MM.1S (cell line): ENCODE results near the gene GALNT9.

ENCODE experiments used
- DNase-seq: peaks from one replicate; pipeline ENCODE4 v3.0.0-alpha.2; 2015
- H2AFZ ChIP-seq: fragments of 300-600 bp; sonication (generic); 2 replicates; pipeline ENCODE4 v1.6.0; 2016; ENCODE audit warnings: antibody characterized with exemption, low read length
- H3F3A ChIP-seq: fragments of 300-600 bp; sonication (generic); 2 replicates; pipeline ENCODE4 v1.6.1; 2016; ENCODE audit warnings: mild to moderate bottlenecking, antibody characterized with exemption, low read length, moderate library complexity, mixed read lengths; ENCODE audit not compliant: insufficient read depth
- H3K27ac ChIP-seq: fragments of 300-600 bp; sonication (generic); 2 replicates; pipeline ENCODE4 v1.5.1; 2016; ENCODE audit warnings: mild to moderate bottlenecking, low read length
- H3K27me3 ChIP-seq: fragments of 300-600 bp; sonication (generic); replicated peaks from 2 replicates; pipeline ENCODE4 v1.6.0; 2016; ENCODE audit warnings: low read length; ENCODE audit not compliant: insufficient read depth
- H3K36me3 ChIP-seq: fragments of 300-600 bp; sonication (generic); replicated peaks from 2 replicates; pipeline ENCODE4 v1.6.1; 2016; ENCODE audit warnings: mild to moderate bottlenecking, low read length, mixed read lengths; ENCODE audit not compliant: insufficient read depth
- H3K4me1 ChIP-seq: fragments of 300-600 bp; sonication (generic); 2 replicates; pipeline ENCODE4 v1.6.1; 2016; ENCODE audit warnings: low read length, mixed read lengths
- H3K4me2 ChIP-seq: fragments of 300-600 bp; sonication (generic); 2 replicates; pipeline ENCODE4 v1.6.0; 2016; ENCODE audit warnings: low read depth, low read length
- H3K4me3 ChIP-seq: fragments of 300-600 bp; sonication (generic); 2 replicates; pipeline ENCODE4 v1.5.1; 2016; ENCODE audit warnings: low read length, mixed read lengths
- H3K79me2 ChIP-seq: fragments of 300-600 bp; sonication (generic); 2 replicates; pipeline ENCODE4 v1.6.1; 2016; ENCODE audit warnings: mixed run types, low read length, mixed read lengths
- H3K9ac ChIP-seq: fragments of 300-600 bp; sonication (generic); 2 replicates; pipeline ENCODE4 v1.6.1; 2016; ENCODE audit warnings: low read length, mixed read lengths
- H3K9me2 ChIP-seq: fragments of 300-600 bp; sonication (generic); replicated peaks from 2 replicates; pipeline ENCODE4 v1.6.1; 2016; ENCODE audit warnings: mild to moderate bottlenecking, low read length, mixed read lengths; ENCODE audit not compliant: insufficient read depth
- H3K9me3 ChIP-seq: fragments of 300-600 bp; sonication (generic); replicated peaks from 2 replicates; pipeline ENCODE4 v1.6.1; 2016; ENCODE audit warnings: mild to moderate bottlenecking, low read length, mixed read lengths; ENCODE audit not compliant: insufficient read depth
- H4K20me1 ChIP-seq: fragments of 300-600 bp; sonication (generic); 2 replicates; pipeline ENCODE4 v1.6.1; 2016; ENCODE audit warnings: mild to moderate bottlenecking, low read length, moderate library complexity, mixed read lengths; ENCODE audit not compliant: insufficient read depth
- EZH2 ChIP-seq: fragments of 300-600 bp; sonication (generic); optimal IDR thresholded peaks from 2 replicates; pipeline ENCODE3; 2017; ENCODE audit warnings: low read depth, mild to moderate bottlenecking, antibody characterized with exemption, low read length, mixed read lengths
- EZH2phosphoT487 ChIP-seq: fragments of 300-600 bp; sonication (generic); IDR thresholded peaks from 2 replicates; pipeline ENCODE4 v1.6.1; 2018; ENCODE audit warnings: antibody characterized with exemption, low read length
- TF ChIP-seq, protein P1 (sequence below): fragments of 300-600 bp; sonication (generic); IDR thresholded peaks from 2 replicates; pipeline ENCODE4 v1.5.1; 2016; ENCODE audit warnings: antibody characterized with exemption, low read length, mixed read lengths

The GALNT9 gene

DNA sequence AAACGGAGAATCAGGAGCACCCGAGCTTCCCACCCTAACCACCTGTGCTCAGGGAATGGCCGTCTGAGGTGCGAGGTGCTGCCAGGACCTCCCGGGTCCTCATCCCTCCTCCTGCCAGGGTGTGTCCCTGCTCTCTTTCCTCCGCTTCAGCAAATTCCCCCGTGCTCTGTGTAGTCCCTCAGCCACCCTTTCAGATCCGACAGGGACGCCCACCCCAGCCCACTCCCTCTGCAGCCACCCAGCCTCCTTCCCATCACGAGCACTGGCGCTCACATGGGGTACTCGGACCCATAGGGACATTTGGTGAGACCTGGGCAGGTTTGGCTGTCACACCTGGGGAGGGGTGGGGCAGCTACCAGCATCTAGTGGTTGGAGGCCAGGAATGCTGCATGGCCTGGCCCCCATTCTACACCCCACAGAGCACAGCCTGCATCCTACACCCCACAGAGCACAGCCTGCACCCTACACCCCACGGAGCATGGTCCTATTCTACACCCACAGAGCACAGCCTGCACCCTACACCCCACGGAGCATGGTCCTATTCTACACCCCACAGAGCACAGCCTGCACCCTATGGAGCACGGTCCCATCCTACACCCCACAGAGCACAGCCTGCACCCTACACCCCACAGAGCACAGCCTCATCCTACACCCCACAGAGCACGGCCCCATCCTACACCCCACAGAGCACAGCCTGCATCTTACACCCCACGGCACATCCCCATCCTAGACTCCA lies 12.7 kb downstream of the GALNT9 start:
- no peaks in the 10 kb centered on the region for H4K20me1 ChIP-seq

DNA sequence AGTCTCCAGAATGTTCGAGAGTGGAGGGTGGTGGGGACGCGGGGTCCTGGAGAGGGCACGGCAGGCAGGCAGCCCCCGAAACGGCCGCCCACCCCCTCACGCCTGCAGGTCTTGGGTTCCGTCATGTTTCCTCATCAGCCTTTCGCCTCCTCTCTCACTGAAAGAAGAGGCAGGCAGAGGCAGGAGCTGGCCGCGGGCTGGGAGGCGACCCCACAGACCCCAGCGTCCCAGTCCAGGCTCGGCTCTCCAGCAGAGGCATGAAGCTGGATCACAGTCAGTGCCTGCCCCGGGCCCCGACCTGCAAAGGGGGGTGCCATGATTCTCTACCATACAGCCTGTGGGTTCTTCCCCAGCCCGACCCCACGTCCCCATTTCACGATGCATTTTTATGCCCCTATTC lies 13.4 kb downstream of the GALNT9 start:
- Histone ChIP-seq H2AFZ (no peak overlapping the region), H3K4me3 (no peak overlapping the region), H3K9me2 (no peaks in the 10 kb centered on the region), H3K9ac (no peak overlapping the region), H3K27ac (no peak overlapping the region), H3K36me3 (no peaks in the 10 kb centered on the region), H3K4me1 (no peaks in the 10 kb centered on the region), H3K79me2 (no peaks in the 10 kb centered on the region), H3K27me3 (peaks cover 18% of the 10 kb centered on the region), H3K9me3 (no peaks in the 10 kb centered on the region), H4K20me1 (no peaks in the 10 kb centered on the region), H3F3A (no peaks in the 10 kb centered on the region), H3K4me2 (no peak overlapping the region)
- TF ChIP-seq, protein P1, sequence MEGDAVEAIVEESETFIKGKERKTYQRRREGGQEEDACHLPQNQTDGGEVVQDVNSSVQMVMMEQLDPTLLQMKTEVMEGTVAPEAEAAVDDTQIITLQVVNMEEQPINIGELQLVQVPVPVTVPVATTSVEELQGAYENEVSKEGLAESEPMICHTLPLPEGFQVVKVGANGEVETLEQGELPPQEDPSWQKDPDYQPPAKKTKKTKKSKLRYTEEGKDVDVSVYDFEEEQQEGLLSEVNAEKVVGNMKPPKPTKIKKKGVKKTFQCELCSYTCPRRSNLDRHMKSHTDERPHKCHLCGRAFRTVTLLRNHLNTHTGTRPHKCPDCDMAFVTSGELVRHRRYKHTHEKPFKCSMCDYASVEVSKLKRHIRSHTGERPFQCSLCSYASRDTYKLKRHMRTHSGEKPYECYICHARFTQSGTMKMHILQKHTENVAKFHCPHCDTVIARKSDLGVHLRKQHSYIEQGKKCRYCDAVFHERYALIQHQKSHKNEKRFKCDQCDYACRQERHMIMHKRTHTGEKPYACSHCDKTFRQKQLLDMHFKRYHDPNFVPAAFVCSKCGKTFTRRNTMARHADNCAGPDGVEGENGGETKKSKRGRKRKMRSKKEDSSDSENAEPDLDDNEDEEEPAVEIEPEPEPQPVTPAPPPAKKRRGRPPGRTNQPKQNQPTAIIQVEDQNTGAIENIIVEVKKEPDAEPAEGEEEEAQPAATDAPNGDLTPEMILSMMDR, result no peak
- TF ChIP-seq EZH2phosphoT487 (no peak), EZH2 (no peak)
- DNase-seq, result no peak

More for the DNA sequence above, 12.7 kb downstream of the GALNT9 start:
- no peak for DNase-seq
- Histone ChIP-seq H3K9ac (no peak overlapping the region), H3K9me2 (no peaks in the 10 kb centered on the region), H3K36me3 (no peaks in the 10 kb centered on the region), H3K4me3 (no peak overlapping the region), H3K4me1 (no peaks in the 10 kb centered on the region), H3K79me2 (no peaks in the 10 kb centered on the region), H3K9me3 (no peaks in the 10 kb centered on the region), H3K27me3 (peaks cover 17% of the 10 kb centered on the region), H3K27ac (no peak overlapping the region), H3K4me2 (no peak overlapping the region), H2AFZ (no peak overlapping the region), H3F3A (no peaks in the 10 kb centered on the region)
- TF ChIP-seq EZH2 (no peak), EZH2phosphoT487 (no peak)
- TF ChIP-seq, protein P1, result no peak

DNA sequence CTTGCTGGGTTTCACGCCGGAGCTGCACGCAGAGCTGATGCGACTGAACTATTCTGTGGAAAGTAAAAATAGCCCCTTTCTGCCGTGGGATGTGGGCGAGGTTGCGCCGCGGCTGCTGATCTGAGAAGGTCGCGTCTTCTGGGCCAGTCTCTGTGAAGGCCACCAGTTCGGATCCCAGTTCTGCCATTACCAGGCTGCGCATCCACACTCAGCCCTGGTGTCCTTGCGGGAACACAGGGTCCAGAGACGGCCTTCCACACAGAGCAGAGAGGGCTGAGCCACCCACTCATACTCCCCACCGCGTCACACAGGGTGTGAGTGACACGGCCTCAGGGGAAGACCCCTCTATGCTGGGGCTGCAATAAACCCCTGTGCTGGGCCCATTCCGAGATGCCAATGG lies 13.9 kb downstream of the GALNT9 start:
- no peak overlapping the region for H3K4me2 ChIP-seq
- DNase-seq, result no peak

DNA sequence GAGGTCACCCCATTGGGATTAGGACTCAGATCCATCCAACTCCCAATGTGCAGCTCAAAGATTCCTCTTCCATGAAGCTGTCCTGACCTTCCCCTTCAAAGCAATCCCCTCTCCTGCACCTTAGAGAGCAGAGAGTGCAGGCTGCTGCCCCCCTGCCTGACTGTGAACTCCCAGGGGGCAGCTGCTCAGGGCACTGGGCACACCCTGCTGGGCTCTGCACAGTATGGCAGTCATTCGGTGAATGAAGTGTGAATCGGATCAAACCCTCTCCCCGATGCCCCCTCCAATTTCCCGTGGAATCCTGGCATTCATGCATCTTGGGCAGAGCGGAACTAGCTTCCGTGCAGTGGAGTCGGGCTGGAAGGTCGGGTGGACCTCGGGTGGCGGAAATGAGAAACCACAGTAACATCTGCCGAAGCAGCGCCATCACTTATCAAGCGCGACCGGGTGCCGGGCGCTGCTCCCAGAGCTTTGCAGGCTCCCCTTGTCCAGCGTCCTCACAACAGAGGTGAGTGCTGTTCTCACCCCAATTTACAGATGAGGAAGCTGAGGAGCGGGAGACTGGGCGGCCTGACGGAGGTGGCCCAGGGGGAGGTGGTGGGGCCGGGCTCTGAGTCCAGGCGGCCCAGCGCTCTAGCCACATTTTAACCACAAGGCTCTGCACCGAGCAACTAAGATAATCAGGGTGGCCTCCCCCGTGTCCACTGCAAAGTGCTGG lies 14.7 kb downstream of the GALNT9 start:
- Histone ChIP-seq H3K27ac (no peak overlapping the region), H3K4me3 (no peak overlapping the region), H4K20me1 (no peaks in the 10 kb centered on the region), H3K9me2 (no peaks in the 10 kb centered on the region), H3K4me2 (no peak overlapping the region), H3K27me3 (peaks cover 8% of the 10 kb centered on the region; the same call in 1 of the 2 replicates), H3K4me1 (no peaks in the 10 kb centered on the region), H2AFZ (no peak overlapping the region), H3K36me3 (no peaks in the 10 kb centered on the region), H3K9me3 (no peaks in the 10 kb centered on the region), H3K9ac (no peak overlapping the region), H3K79me2 (no peaks in the 10 kb centered on the region), H3F3A (no peaks in the 10 kb centered on the region)
- no peak for DNase-seq
- TF ChIP-seq, protein P1, result no peak
- TF ChIP-seq EZH2 (no peak), EZH2phosphoT487 (no peak)

More for the DNA sequence above, 13.9 kb downstream of the GALNT9 start:
- H3K36me3 ChIP-seq, result no peaks in the 10 kb centered on the region
- no peaks in the 10 kb centered on the region for H4K20me1 ChIP-seq
- H3K27ac ChIP-seq, result no peak overlapping the region
- no peak overlapping the region for H2AFZ ChIP-seq
- no peaks in the 10 kb centered on the region for H3K9me3 ChIP-seq
- peaks cover 16% of the 10 kb centered on the region for H3K27me3 ChIP-seq
- no peak overlapping the region for H3K9ac ChIP-seq
- no peaks in the 10 kb centered on the region for H3K9me2 ChIP-seq
- no peaks in the 10 kb centered on the region for H3F3A ChIP-seq
- TF ChIP-seq EZH2phosphoT487 (no peak), EZH2 (no peak)
- no peaks in the 10 kb centered on the region for H3K4me1 ChIP-seq
- no peak overlapping the region for H3K4me3 ChIP-seq
- no peaks in the 10 kb centered on the region for H3K79me2 ChIP-seq
